Measurements from ENCODE around the gene NNT.
"Not testable (repeated sequence)": the region's sequence is repeated elsewhere in the genome, so short reads cannot be mapped to it uniquely, and the experiment has no call there.

- not testable (repeated sequence) for TF ChIP-seq CTCF (IDR thresholded peaks at IDR 0.05; ENCODE audit: borderline replicate concordance, extremely low read depth, low read length, poor library complexity, severe bottlenecking); EZH2 (IDR thresholded peaks at IDR 0.05; ENCODE audit: borderline replicate concordance, low read depth, low read length, severe bottlenecking)
These were observed 22.4 kb upstream of the NNT start for GRCh38 chr5:43580402-43581210.

All from DND-41 (cell line).